ENCODE results near the gene MOCS3.

The MOCS3 gene

GRCh38 chr20:50916934-50917333 lies 41.7 kb upstream of the MOCS3 start:
- H3K79me2 ChIP-seq (ENCODE audit: low read length) = peaks cover 98% of the 10 kb centered on the region
- H3K27ac ChIP-seq (ENCODE audit: low read length) = no peak overlapping the region
- peaks cover 81% of the 10 kb centered on the region for H4K20me1 ChIP-seq (ENCODE audit: insufficient read depth, low read length)
- H3K9ac ChIP-seq (ENCODE audit: low read length) = no peak overlapping the region
- no peak overlapping the region for H2AFZ ChIP-seq (ENCODE audit: low read length)
- H3K36me3 ChIP-seq (replicated peaks; ENCODE audit: insufficient read depth, low read length) = peaks cover 19% of the 10 kb centered on the region
- no peak overlapping the region for H3K4me3 ChIP-seq (ENCODE audit: low read length)
- H3K9me3 ChIP-seq (replicated peaks; ENCODE audit: insufficient read depth, low read length) = no peaks in the 10 kb centered on the region
- TF ChIP-seq EZH2 (optimal IDR thresholded peaks at IDR 0.05; ENCODE audit: low read depth, low read length) (no peak), CTCF (IDR thresholded peaks at IDR 0.05; ENCODE audit: low read length) (no peak), EZH2phosphoT487 (IDR thresholded peaks at IDR 0.05; ENCODE audit: low read length) (no peak)
- peaks cover 19% of the 10 kb centered on the region for H3K4me1 ChIP-seq (ENCODE audit: low read length)
- H3K9me2 ChIP-seq (replicated peaks; ENCODE audit: insufficient read depth, low read length) = no peaks in the 10 kb centered on the region
- no peak for DNase-seq
- H3F3A ChIP-seq (ENCODE audit: insufficient read depth, low read length) = peaks cover 16% of the 10 kb centered on the region; the same call in 1 of the 2 replicates
- H3K27me3 ChIP-seq (replicated peaks; ENCODE audit: insufficient read depth, low read length) = no peaks in the 10 kb centered on the region
- no peak overlapping the region for H3K4me2 ChIP-seq (ENCODE audit: low read depth, low read length)

GRCh38 chr20:50918403-50918802 lies 40.2 kb upstream of the MOCS3 start:
- Histone ChIP-seq H3K36me3 (replicated peaks; ENCODE audit: insufficient read depth, low read length) (peaks cover 19% of the 10 kb centered on the region), H3K27ac (ENCODE audit: low read length) (no peak overlapping the region), H3K4me3 (ENCODE audit: low read length) (no peak overlapping the region), H4K20me1 (ENCODE audit: insufficient read depth, low read length) (peaks cover 78% of the 10 kb centered on the region), H3K9me3 (replicated peaks; ENCODE audit: insufficient read depth, low read length) (no peaks in the 10 kb centered on the region), H3K4me1 (ENCODE audit: low read length) (peaks cover 11% of the 10 kb centered on the region), H3F3A (ENCODE audit: insufficient read depth, low read length) (0 out of 2 replicates have a peak, but pooled peaks cover 8% of the 10 kb centered on the region), H3K79me2 (ENCODE audit: low read length) (peaks cover 100% of the 10 kb centered on the region), H3K4me2 (ENCODE audit: low read depth, low read length) (no peak overlapping the region), H3K9ac (ENCODE audit: low read length) (no peak overlapping the region), H2AFZ (ENCODE audit: low read length) (no peak overlapping the region), H3K27me3 (replicated peaks; ENCODE audit: insufficient read depth, low read length) (no peaks in the 10 kb centered on the region), H3K9me2 (replicated peaks; ENCODE audit: insufficient read depth, low read length) (no peaks in the 10 kb centered on the region)
- no peak for TF ChIP-seq CTCF (IDR thresholded peaks at IDR 0.05; ENCODE audit: low read length)
- no peak for TF ChIP-seq EZH2phosphoT487 (IDR thresholded peaks at IDR 0.05; ENCODE audit: low read length)
- no peak for TF ChIP-seq EZH2 (optimal IDR thresholded peaks at IDR 0.05; ENCODE audit: low read depth, low read length)
- no peak for DNase-seq

- Histone ChIP-seq H3F3A (ENCODE audit: insufficient read depth, low read length) (no peaks in the 10 kb centered on the region), H3K27ac (ENCODE audit: low read length) (no peak overlapping the region), H4K20me1 (ENCODE audit: insufficient read depth, low read length) (peaks cover 78% of the 10 kb centered on the region), H3K36me3 (replicated peaks; ENCODE audit: insufficient read depth, low read length) (peaks cover 16% of the 10 kb centered on the region), H3K9ac (ENCODE audit: low read length) (no peak overlapping the region), H3K9me2 (replicated peaks; ENCODE audit: insufficient read depth, low read length) (no peaks in the 10 kb centered on the region), H2AFZ (ENCODE audit: low read length) (no peak overlapping the region), H3K27me3 (replicated peaks; ENCODE audit: insufficient read depth, low read length) (no peaks in the 10 kb centered on the region), H3K4me2 (ENCODE audit: low read depth, low read length) (no peak overlapping the region), H3K79me2 (ENCODE audit: low read length) (peaks cover 100% of the 10 kb centered on the region), H3K4me1 (ENCODE audit: low read length) (peaks cover 11% of the 10 kb centered on the region), H3K9me3 (replicated peaks; ENCODE audit: insufficient read depth, low read length) (no peaks in the 10 kb centered on the region), H3K4me3 (ENCODE audit: low read length) (no peak overlapping the region)
- DNase-seq = no peak
- no peak for TF ChIP-seq EZH2 (optimal IDR thresholded peaks at IDR 0.05; ENCODE audit: low read depth, low read length)
- TF ChIP-seq EZH2phosphoT487 (IDR thresholded peaks at IDR 0.05; ENCODE audit: low read length) = no peak
- TF ChIP-seq CTCF (IDR thresholded peaks at IDR 0.05; ENCODE audit: low read length) = no peak
Measured at GRCh38 chr20:50919567-50919966, 39.1 kb upstream of the MOCS3 start.

Data from MM.1S (cell line).